HG03457 (cell line): ENCODE results near the gene CBX2.

Source experiments
- ATAC-seq: cut with Tn5 transposase; IDR thresholded peaks from one replicate; pipeline ENCODE4 v1.9.1; 2021; ENCODE audit warnings: moderate number of reproducible peaks; ENCODE audit not compliant: unreplicated experiment

Gene CBX2

GRCh38 chr17:79826204-79826680 lies 48.3 kb downstream of the CBX2 start:
- ATAC-seq, result no peak

GRCh38 chr17:79826841-79827578 lies 49.1 kb downstream of the CBX2 start:
- no peak for ATAC-seq

- ATAC-seq, result no peak
Observed at GRCh38 chr17:79829004-79829403, 51.1 kb downstream of the CBX2 start.

DNA sequence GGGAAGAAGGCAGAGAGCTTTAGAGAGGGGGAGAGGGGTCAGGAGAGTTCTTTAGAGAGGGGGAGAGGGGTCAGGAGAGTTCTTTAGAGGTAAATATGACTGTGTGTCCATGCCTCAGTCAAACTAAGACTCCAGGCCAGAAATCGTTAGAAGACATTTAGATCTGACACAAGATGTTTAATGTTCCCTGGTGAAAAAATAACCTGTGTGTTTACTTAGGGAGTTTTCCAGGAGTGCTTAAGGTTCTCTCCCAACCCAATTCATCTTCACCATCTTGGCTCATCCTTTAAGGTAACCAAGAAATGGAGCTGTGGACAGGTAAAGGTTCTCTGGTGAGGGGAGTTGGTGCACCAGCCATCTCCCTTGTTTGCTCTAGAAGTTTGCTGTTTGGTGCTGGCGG lies 51.5 kb downstream of the CBX2 start:
- no peak for ATAC-seq

DNA sequence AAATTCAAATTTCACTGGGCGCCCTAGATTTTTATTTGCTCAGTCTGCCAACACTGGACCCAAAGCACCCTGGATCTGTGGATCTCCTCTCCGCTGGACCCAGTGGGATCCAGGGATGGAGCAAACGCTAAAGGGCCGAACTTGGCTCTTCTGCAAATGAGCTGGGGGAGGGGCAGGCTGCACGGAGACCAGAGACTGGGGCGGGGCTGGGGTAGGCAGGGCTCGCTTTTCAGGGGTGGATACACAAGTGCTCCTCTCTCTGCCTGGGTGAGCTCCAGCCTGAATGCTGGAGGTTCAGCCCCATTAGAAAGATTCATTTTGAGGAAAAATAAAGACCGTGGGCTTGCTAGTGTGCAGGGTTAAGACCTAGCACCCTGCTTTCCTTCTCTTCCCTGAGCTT lies 52.4 kb downstream of the CBX2 start:
- no peak for ATAC-seq

- ATAC-seq, result no peak
Observed at GRCh38 chr17:79830763-79831264, 52.9 kb downstream of the CBX2 start.

DNA sequence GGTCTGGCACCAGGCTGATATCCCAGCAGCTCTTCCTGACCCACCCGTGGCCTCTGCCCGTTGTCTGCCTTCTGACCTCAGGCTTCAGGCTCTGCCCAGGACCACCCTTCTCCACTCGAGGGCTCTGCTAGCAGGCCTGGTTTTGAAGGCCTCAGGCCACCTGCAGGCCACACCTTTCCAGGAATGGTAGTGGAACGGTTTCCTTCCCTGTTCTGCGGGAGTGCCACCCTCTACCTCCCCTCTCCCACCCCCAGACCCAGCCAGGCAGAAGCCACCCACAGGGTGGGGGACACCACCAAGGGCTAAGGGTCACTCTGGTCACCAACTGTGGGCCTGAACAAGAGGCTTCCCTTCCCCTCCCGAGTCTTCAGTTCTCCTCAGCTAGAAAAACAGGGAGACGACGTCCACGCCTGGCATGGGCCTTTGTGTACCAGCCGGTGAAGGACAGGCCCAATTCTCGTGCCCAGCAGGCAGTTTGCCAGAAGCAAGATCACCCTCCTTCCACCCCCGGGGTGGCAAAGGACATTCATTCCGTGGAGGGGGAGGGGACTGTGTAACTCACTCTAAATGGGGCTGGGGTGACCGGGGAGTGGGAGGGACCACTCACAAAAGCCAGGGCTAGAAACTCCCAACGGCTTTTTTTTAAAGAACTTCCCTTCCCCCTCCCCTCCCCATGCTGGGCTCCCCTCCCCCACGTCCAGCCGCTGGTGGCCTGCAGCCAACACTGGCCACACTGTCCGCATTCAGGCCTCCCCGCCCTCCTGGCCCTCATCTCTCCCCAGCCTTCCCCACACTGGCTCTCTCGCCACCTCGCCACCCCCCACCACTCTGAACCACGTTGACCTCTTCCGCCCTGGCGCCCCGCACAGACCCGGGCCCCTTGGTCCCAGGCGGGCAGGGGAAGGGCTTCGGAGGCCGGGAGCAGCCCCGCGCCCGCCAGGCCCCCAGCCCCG lies 53.6 kb downstream of the CBX2 start:
- no peak for ATAC-seq

DNA sequence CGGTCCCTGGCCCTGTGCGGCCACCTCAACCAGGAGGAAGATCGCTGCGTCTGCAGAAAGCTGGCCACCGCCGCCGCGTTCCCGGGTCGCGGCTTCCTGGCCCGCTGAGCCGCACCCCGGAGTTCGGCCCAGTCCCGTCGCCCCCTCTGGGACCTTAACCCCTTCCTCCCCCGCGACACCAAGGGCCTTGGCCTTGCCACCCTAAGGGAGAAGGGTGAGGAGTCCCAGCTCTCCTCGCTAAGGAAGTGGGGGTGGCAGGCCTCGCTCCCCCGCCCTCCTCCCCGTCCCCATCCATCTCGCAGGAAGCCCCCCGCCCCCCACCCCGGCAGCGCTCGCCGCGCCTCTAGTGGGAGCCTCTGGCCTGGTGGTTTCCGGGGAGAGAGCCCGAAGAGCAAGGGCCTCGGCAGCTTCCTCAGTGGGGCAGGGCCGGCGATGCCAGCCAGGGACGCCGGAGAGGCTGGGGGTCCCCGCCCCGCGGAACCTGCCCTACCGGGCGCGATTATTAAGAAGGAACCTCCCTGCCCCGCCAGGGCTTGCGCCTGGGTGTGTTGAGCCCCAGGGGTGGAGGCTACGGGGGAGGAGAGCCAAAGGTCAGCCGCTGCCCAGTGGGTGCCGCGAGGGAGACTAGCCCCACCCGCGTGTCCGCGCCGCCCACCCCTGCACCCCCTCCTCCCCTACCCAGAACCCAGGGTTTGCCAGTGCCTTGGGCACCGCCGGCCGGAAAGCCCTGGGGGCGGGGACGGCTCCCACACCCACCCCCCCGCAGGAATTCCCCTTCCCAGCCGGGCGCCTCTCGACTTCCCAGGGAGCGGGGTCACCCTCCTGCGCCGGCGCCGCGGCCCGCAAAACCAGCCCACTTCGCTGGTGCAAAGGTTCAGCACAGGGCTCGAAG lies 54.5 kb downstream of the CBX2 start:
- ATAC-seq, result no peak

GRCh38 chr17:79833110-79833450 lies 55.1 kb downstream of the CBX2 start:
- no peak for ATAC-seq

- no peak for ATAC-seq
Observed at GRCh38 chr17:79833744-79834564, 56.0 kb downstream of the CBX2 start.

DNA sequence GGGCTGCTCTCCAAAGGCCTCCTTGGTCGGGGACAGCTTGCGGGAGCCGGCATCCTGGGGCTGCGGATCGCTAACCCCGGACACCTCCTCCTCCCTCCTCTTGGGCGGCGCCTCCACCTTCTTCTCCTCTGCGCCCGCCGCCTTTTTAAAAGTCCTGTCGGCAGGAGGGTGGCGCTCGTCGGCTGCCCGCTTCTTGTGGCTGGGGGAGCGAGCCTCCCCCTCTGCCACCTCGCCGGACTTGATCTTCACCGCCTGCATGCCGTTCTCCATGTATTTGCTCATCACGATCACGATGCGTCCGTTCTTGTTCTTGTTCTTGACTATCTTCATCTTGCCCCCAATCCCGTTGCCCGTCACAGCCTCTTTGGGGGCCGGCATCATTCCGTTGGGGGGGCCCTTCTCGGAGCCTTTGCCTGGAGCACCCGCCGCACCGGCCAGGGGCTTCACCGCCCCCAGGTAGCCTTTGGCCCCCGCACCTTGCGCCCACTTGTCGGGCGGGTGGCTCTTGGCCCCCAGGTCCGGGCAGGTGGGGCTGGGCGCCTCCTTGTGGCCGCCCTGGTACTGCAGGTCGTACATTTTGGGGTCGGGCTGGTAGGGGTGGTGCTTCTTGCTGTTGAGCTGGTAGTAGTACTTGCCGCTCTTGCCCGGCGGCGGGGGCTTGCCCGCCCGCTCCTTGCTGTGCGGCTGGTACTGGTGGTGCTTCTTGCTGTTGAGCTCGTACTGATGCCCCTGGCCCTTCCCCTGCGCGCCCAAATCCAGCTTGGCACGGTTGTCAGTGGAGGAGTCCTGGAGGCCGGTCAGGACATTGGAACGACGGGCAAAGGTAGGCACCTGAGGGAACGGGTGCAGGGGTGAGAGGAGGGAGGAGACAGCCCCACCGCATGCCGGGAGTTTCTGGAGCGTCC lies 56.9 kb downstream of the CBX2 start:
- no peak for ATAC-seq

DNA sequence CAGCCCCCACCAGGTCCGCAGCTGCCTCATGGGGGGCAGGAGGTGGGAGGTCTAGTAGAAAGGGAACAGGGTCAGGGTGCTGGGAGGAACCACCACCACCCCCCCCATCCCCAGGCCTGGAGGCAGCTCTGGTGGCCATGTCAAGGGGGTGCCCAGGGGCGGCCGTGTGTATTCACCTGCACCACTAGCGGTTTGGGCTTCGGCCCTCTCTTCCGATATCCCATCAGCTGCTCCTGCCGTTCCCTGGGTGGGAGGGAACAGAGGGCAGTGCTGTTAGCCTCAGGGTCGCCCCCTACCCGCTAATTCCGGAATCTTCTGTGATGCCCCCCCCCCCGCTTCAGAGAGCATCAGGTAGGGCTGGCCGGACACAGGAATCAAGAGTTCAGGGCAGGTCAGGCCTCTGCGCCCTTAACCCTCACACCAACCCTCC lies 57.5 kb downstream of the CBX2 start:
- ATAC-seq, result no peak

GRCh38 chr17:79835953-79836509 lies 58.1 kb downstream of the CBX2 start:
- no peak for ATAC-seq

DNA sequence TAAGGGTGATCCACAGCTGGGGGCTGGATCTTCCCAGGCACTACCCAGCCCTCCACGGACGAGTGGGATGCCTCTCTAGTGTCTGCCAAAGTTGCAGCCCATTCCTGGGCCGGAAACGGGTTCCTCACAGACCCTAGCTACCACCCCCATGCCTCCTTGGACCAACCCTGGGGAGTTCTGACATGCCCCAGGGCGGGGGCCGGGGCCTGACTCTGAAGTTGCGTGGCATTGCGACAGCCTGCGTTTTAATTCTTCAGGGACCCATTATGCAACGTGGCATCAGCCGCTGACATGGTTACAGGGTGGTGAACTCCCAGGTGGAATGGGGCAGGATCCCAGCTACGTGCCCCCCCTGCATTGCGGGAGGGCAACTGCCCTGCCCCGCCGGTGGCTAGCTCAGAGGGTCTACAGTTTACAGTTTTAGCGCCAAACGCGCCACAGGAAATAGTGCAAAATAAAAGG lies 58.6 kb downstream of the CBX2 start:
- no peak for ATAC-seq

DNA sequence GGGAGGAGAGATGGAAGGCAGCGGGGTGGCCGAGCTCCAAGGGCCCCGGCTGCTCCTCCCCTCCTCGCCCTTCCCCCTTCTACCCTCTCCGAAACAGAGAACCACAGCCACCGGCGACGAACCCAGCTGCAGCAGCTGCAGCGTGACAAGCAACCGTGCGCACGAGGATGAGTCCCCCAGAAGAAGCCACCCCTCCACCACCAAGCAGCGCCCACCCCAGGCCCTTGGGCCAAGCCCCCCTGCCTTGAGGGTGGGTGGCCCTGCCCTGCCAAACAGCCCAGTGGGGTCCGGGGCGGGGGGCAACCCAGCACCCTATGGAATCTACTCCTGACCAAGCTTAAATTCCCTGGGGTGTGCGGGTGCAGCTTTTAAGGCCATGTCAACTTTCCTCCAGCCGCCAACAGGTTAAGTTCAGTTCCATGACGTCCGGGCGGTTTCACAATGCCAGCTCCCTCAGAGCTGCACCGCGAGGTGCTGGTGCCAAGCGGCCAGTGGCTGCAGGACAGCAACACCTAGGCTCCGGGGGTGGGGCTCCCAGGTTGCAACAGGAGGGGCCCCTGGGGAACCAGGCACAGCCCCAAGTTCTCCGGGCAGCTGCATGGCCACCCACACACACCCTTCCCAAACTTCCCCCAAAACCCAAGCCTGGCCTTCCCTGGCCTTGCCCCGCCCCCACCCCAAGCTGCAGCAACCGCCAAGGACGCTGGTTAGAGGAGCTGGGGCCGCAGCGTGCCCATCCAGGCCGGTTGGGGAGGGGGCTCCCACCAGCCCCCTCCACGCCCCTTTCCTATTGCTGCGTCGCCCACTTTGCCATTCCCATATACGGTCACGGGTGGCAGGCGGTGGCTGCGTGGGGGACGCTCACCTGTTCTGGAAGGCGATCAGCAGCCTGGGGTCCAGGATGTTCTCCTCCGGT lies 59.3 kb downstream of the CBX2 start:
- ATAC-seq, result no peak
